LNCAP (cell line): ENCODE results near the gene PDE11A.

Source experiments
- CTCF ChIP-seq: fragments of 450-650 bp; IDR thresholded peaks from 2 replicates; pipeline ENCODE4 v1.5.1; 2017; ENCODE audit warnings: mild to moderate bottlenecking

Gene PDE11A

GRCh38 chr2:177675350-177675821 lies 397.2 kb downstream of the PDE11A start:
- TF ChIP-seq CTCF = no peak

- TF ChIP-seq CTCF = no peak
These were observed 398.7 kb downstream of the PDE11A start for GRCh38 chr2:177673602-177674595.

GRCh38 chr2:177671662-177672061 lies 400.9 kb downstream of the PDE11A start:
- no peak for TF ChIP-seq CTCF

GRCh38 chr2:177670791-177671535 lies 401.6 kb downstream of the PDE11A start:
- no peak for TF ChIP-seq CTCF

- no peak for TF ChIP-seq CTCF
These were observed 402.8 kb downstream of the PDE11A start for GRCh38 chr2:177669625-177670330.

- TF ChIP-seq CTCF = no peak
These were observed 403.4 kb downstream of the PDE11A start for GRCh38 chr2:177669201-177669600.

GRCh38 chr2:177668617-177669016 lies 404.0 kb downstream of the PDE11A start:
- no peak for TF ChIP-seq CTCF
